Measurements from ENCODE around the gene AGA. TPM values are rescaled to one million over a fixed set of nuclear protein-coding genes. Genes with fewer than 3 reads are reported as not detected.

AGA gene
- total RNA-seq (10 to 100 TPM; 15.1 to 16.8 TPM), polyA plus RNA-seq (40.7 TPM)

DNA sequence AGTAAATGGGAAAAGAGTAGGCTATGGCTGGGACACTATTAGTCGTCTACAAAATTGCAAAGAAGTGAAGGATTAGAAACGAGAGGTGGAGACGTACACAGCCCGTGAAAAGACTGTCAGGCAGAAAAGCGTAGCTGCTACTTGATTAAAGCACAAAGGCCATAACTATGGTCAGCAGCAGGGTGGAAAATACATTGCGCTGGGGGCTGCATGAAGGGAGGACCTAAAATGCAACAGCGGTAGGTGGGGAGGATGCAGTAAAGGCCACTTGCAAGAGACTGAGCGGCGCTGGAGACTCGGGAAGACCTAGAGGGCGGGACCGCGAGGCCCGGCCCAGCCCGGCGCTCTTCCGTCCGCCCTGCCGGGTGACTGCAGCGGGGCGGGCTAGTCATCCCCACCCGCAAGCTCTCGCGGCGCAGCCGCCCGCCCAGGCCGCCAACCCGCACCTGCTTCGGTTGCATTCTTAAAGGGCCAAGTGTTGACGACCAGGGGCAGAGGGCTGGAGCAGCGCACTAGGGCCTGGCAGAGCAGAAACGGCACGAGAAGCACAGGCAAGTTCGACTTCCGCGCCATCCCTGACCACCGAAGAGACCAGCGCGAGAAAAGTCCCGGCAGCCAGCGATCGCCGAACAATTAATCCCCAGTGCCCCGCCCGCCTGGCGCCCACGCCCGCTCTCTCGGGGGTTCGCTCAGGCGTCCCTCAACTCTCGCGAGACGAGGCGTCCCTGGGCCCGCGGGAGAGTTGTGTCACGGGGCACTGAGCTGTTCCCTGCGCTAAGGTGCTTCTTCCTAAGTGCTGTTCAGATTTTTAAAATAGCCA lies at the start of gene AGA:
Gene AGA (minus strand): TSS at position 635 of the 820 bp plus-strand sequence. CDS start 62 bp downstream, at position 573.
- Histone ChIP-seq H3K27ac (ENCODE audit: low read depth, low read length) (peak within 1 kb of the TSS; percentile 88), H3K4me3 (ENCODE audit: low read length) (peak within 1 kb of the TSS; percentile 92), H3K27me3 (ENCODE audit: insufficient read depth, low read length, poor library complexity, severe bottlenecking) (no peaks in the 10 kb centered on the region), H3K36me3 (ENCODE audit: insufficient read depth, low read length) (peaks cover 6% of the 10 kb centered on the region), H3K4me1 (ENCODE audit: insufficient read depth, low read length) (peaks cover 15% of the 10 kb centered on the region), H3K9me3 (ENCODE audit: low read length) (no peaks in the 10 kb centered on the region)
- CTCF ChIA-PET = interaction anchor here (0.9 to 2.9 kb wide), 7 partner anchors 9 to 192 kb away, joined by 3 to 12 read pairs (median 4); no protein-coding TSS in a partner anchor
- H3K27me3 Mint-ChIP-seq = no peaks in the 10 kb centered on the region
- peaks cover 30 to 40% (median 33%) of the 10 kb centered on the region in 3 donors for H3K4me1 Mint-ChIP-seq
- POLR2A ChIA-PET = interaction anchor here (0.7 to 2.0 kb wide), 2 partner anchors 18 to 133 kb away, joined by 3 to 14 read pairs; partner anchors contain the start of gene NEIL3
- peak within 1 kb of the TSS; percentile 90 to 98 (median 95) for H3K4me3 Mint-ChIP-seq
- no peaks in the 10 kb centered on the region for H3K9me3 Mint-ChIP-seq
- peak; percentile 94 to 97 (median 95) for DNase-seq
- peaks cover 0 to 39% (median 10%) of the 10 kb centered on the region in 3 donors for H3K36me3 Mint-ChIP-seq
- peak within 1 kb of the TSS; percentile 90 to 99 (median 96) for H3K27ac Mint-ChIP-seq

DNA sequence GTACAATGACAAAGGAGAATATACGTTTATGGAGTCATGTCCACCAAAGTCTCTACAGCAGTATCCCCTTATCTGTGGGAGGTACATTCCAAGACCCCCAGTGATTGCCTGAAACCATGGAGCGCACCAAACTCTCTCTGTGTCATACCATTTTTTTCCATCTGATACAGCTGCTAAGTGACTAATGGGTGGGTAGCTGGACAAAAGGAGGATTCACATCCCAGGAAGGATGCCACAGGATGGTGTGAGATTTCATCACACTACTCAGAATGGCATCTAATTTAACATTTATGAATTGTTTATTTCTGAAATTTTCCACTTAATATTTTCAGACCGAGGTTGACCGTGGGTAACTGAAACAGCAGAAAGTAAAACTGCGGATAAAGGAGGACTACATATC lies 49.8 kb upstream of the AGA start:
- Histone ChIP-seq H3K27ac (ENCODE audit: low read depth, low read length) (no peak overlapping the region), H3K4me1 (ENCODE audit: insufficient read depth, low read length) (no peaks in the 10 kb centered on the region), H3K4me3 (ENCODE audit: low read length) (no peak overlapping the region), H3K9me3 (ENCODE audit: low read length) (no peaks in the 10 kb centered on the region), H3K27me3 (ENCODE audit: insufficient read depth, low read length, poor library complexity, severe bottlenecking) (no peaks in the 10 kb centered on the region), H3K36me3 (ENCODE audit: insufficient read depth, low read length) (no peaks in the 10 kb centered on the region)
- no peak for DNase-seq
- no peaks in the 10 kb centered on the region for H3K4me1 Mint-ChIP-seq
- CTCF ChIA-PET = interaction anchor here (0.9 kb wide), 1 partner anchor 20 kb away, joined by 3 read pairs; no protein-coding TSS in a partner anchor
- peaks cover 0 to 4% (median 3%) of the 10 kb centered on the region in 3 donors for H3K36me3 Mint-ChIP-seq
- H3K27me3 Mint-ChIP-seq = no peaks in the 10 kb centered on the region
- POLR2A ChIA-PET = no interaction called here
- H3K9me3 Mint-ChIP-seq = no peaks in the 10 kb centered on the region
- H3K27ac Mint-ChIP-seq = no peak overlapping the region
- H3K4me3 Mint-ChIP-seq = no peak overlapping the region

DNA sequence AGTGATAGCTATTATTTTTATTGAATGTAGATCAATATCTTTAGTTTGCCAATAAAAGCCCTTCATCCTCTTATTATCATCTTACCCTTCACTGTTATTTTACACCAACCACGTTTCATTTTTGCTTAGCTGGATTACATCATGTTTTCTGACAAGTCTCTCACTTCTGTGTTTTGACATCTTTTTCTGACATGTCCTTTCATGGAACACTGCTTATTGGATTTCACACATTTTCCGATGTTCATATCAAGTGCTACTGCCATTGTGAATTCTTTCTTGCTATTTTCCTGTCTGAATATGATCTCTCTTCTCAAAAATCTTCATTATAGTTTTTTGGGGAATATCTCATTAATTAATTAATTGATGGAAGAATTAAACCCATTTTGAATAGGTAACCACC lies 48.5 kb upstream of the AGA start:
- CTCF ChIA-PET = no interaction called here

DNA sequence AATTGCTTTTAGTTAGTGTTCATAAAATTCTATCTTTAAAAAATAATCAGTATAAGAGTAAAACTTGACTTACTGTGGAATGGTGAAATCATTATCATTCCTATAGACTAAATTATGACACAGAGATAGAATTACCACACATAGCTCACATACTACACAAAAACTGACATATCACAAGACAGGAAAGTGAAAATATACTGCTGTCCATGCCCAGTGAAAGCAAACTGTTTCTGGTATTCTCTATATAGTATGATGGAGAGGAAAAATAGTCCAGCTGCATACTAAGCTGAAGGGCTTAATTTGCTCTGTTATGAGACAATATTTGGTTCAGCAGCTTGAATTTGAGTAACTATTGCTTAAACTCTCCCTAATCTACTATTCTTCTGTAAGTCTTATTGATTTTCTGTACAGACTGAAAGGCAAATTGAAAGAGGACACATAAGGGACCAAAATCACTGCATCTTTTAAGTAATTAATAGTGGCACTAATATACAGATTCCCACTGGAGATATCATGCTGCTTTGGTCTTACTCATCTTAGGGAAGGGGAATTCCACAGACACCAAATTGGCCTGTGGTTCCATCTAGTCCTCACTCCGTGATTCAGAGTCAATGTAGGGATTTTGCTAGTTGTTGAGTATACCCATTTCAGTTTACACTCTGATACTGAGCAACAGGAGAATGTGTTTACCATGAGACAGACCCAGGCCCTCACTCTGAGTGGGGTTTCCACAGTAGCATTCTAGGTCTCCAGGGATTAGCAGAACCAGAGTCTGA lies 47.4 kb upstream of the AGA start:
- no peak overlapping the region for H3K27ac Mint-ChIP-seq
- H3K4me3 ChIP-seq (ENCODE audit: low read length) = no peak overlapping the region
- no peaks in the 10 kb centered on the region for H3K4me1 Mint-ChIP-seq
- no peaks in the 10 kb centered on the region for H3K27me3 Mint-ChIP-seq
- H3K9me3 Mint-ChIP-seq = no peaks in the 10 kb centered on the region
- H3K27me3 ChIP-seq (ENCODE audit: insufficient read depth, low read length, poor library complexity, severe bottlenecking) = no peaks in the 10 kb centered on the region
- CTCF ChIA-PET = no interaction called here
- H3K4me1 ChIP-seq (ENCODE audit: insufficient read depth, low read length) = no peaks in the 10 kb centered on the region
- H3K27ac ChIP-seq (ENCODE audit: low read depth, low read length) = no peak overlapping the region
- peaks cover 0 to 5% (median 4%) of the 10 kb centered on the region in 3 donors for H3K36me3 Mint-ChIP-seq
- POLR2A ChIA-PET = no interaction called here
- H3K4me3 Mint-ChIP-seq = no peak overlapping the region
- no peak for DNase-seq
- H3K36me3 ChIP-seq (ENCODE audit: insufficient read depth, low read length) = no peaks in the 10 kb centered on the region
- H3K9me3 ChIP-seq (ENCODE audit: low read length) = no peaks in the 10 kb centered on the region

More for the DNA sequence above, 48.5 kb upstream of the AGA start:
- no peaks in the 10 kb centered on the region for H3K27me3 Mint-ChIP-seq
- H3K27me3 ChIP-seq (ENCODE audit: insufficient read depth, low read length, poor library complexity, severe bottlenecking) = no peaks in the 10 kb centered on the region
- H3K4me1 Mint-ChIP-seq = no peaks in the 10 kb centered on the region
- H3K4me3 ChIP-seq (ENCODE audit: low read length) = no peak overlapping the region
- no peak overlapping the region for H3K27ac Mint-ChIP-seq
- no peaks in the 10 kb centered on the region for H3K4me1 ChIP-seq (ENCODE audit: insufficient read depth, low read length)
- no peaks in the 10 kb centered on the region for H3K9me3 Mint-ChIP-seq
- no peak overlapping the region for H3K4me3 Mint-ChIP-seq
- H3K36me3 ChIP-seq (ENCODE audit: insufficient read depth, low read length) = no peaks in the 10 kb centered on the region
- POLR2A ChIA-PET = no interaction called here
- peaks cover 0 to 5% (median 4%) of the 10 kb centered on the region in 3 donors for H3K36me3 Mint-ChIP-seq
- no peaks in the 10 kb centered on the region for H3K9me3 ChIP-seq (ENCODE audit: low read length)
- H3K27ac ChIP-seq (ENCODE audit: low read depth, low read length) = no peak overlapping the region
- no peak for DNase-seq

DNA sequence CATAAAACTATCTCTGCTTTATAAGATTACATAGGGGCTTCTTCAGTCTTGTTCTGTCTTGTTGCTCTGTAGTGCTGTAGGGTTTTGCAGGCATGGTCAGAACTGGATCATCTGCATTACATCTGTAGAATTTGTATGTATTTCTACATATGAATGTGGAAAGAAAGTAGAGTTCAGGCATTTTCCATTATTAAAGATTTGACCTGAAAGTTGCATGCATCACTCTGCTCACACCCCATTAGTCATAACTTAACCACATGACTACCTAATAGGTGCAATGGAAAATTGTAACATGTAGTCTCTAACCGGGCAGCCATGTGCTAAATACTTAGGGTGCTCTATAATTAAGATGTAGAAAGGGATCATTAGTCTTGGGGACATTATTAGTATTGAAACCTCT lies 45.7 kb upstream of the AGA start:
- Histone ChIP-seq H3K27me3 (ENCODE audit: insufficient read depth, low read length, poor library complexity, severe bottlenecking) (no peaks in the 10 kb centered on the region), H3K4me1 (ENCODE audit: insufficient read depth, low read length) (no peaks in the 10 kb centered on the region), H3K27ac (ENCODE audit: low read depth, low read length) (no peak overlapping the region), H3K36me3 (ENCODE audit: insufficient read depth, low read length) (no peaks in the 10 kb centered on the region), H3K9me3 (ENCODE audit: low read length) (no peaks in the 10 kb centered on the region), H3K4me3 (ENCODE audit: low read length) (no peak overlapping the region)
- ChIA-PET CTCF (no interaction called here), POLR2A (no interaction called here)
- Mint-ChIP-seq H3K9me3 (no peaks in the 10 kb centered on the region), H3K27me3 (no peaks in the 10 kb centered on the region), H3K4me1 (peaks cover 0 to 5% (median 0%) of the 10 kb centered on the region in 3 donors), H3K36me3 (peaks cover 0 to 10% (median 4%) of the 10 kb centered on the region in 3 donors), H3K4me3 (no peak overlapping the region), H3K27ac (no peak overlapping the region)
- DNase-seq = no peak

DNA sequence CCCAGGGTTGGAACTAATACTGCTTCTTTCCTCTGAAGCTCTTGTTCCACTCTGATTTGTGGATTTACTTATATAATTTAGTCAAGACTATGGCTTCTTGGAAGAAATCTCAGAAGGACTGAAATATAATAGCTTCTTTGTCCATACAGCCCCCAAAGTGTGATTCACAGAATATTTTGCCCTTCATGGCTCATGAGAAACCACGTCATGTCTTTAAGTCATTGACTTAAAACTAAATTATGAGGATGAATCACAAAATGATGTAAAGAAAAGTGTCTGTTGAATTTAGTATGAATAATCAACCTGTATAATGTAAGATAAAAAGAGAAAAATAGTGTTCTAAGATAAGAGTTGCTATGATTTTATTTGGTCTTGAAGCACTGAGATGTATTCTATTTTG lies 43.3 kb upstream of the AGA start:
- ChIA-PET POLR2A (no interaction called here), CTCF (no interaction called here)
- no peak overlapping the region for H3K27ac ChIP-seq (ENCODE audit: low read depth, low read length)
- no peak overlapping the region for H3K4me3 Mint-ChIP-seq
- H3K4me1 ChIP-seq (ENCODE audit: insufficient read depth, low read length) = no peaks in the 10 kb centered on the region
- H3K9me3 Mint-ChIP-seq = no peaks in the 10 kb centered on the region
- H3K27me3 ChIP-seq (ENCODE audit: insufficient read depth, low read length, poor library complexity, severe bottlenecking) = no peaks in the 10 kb centered on the region
- no peaks in the 10 kb centered on the region for H3K36me3 ChIP-seq (ENCODE audit: insufficient read depth, low read length)
- H3K27ac Mint-ChIP-seq = no peak overlapping the region
- no peaks in the 10 kb centered on the region for H3K9me3 ChIP-seq (ENCODE audit: low read length)
- H3K4me1 Mint-ChIP-seq = peaks cover 0 to 6% (median 0%) of the 10 kb centered on the region in 3 donors
- peaks cover 0 to 10% (median 0%) of the 10 kb centered on the region in 3 donors for H3K36me3 Mint-ChIP-seq
- H3K4me3 ChIP-seq (ENCODE audit: low read length) = no peak overlapping the region
- no peaks in the 10 kb centered on the region for H3K27me3 Mint-ChIP-seq
- DNase-seq = no peak

DNA sequence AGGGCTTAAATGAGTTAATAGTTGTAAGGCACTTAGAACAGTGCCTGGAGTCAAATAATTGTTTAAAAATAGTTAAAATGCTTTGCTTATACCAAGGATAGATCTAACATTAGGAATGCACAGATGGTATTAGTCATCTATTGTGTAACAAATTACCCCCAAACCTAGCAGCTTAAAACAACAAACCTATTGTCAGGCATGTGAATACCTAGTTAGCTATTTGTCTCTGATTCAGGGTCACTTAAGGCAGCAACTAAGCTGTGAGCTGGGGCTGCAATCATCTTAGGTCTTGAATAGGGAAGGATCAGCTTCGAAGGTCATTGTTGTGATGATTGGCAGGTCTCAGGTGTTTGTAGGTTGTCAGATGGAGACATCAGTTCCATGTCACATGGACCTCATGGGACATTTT lies 42.4 kb upstream of the AGA start:
- H3K4me3 Mint-ChIP-seq = no peak overlapping the region
- H3K27ac ChIP-seq (ENCODE audit: low read depth, low read length) = no peak overlapping the region
- H3K27me3 Mint-ChIP-seq = no peaks in the 10 kb centered on the region
- no peaks in the 10 kb centered on the region for H3K4me1 ChIP-seq (ENCODE audit: insufficient read depth, low read length)
- no peak for DNase-seq
- H3K9me3 Mint-ChIP-seq = no peaks in the 10 kb centered on the region
- H3K4me1 Mint-ChIP-seq = peaks cover 0 to 6% (median 0%) of the 10 kb centered on the region in 3 donors
- ChIA-PET POLR2A (no interaction called here), CTCF (no interaction called here)
- H3K4me3 ChIP-seq (ENCODE audit: low read length) = no peak overlapping the region
- H3K27me3 ChIP-seq (ENCODE audit: insufficient read depth, low read length, poor library complexity, severe bottlenecking) = no peaks in the 10 kb centered on the region
- H3K36me3 ChIP-seq (ENCODE audit: insufficient read depth, low read length) = no peaks in the 10 kb centered on the region
- no peak overlapping the region for H3K27ac Mint-ChIP-seq
- peaks cover 0 to 10% (median 0%) of the 10 kb centered on the region in 3 donors for H3K36me3 Mint-ChIP-seq
- no peaks in the 10 kb centered on the region for H3K9me3 ChIP-seq (ENCODE audit: low read length)

DNA sequence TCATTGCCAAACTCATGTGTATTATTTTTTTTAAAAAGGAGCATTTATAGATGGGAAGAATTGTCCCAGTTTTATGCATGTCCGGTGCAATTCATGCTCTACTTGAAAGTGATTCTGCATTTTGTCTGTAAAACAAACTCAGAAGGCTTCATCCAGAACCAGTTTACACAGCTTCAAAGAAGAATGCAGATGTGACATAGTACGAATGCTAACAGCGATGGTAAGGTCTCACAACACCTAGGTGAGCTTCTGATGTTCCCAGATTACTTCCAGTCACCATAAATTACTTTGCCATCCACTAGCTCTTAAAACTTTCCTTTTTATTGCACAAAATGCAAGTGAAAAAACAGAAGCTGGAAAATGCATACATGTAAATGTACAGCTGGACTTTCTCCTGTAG lies 41.5 kb upstream of the AGA start:
- Histone ChIP-seq H3K4me1 (ENCODE audit: insufficient read depth, low read length) (no peaks in the 10 kb centered on the region), H3K27ac (ENCODE audit: low read depth, low read length) (no peak overlapping the region), H3K27me3 (ENCODE audit: insufficient read depth, low read length, poor library complexity, severe bottlenecking) (no peaks in the 10 kb centered on the region), H3K36me3 (ENCODE audit: insufficient read depth, low read length) (no peaks in the 10 kb centered on the region), H3K9me3 (ENCODE audit: low read length) (no peaks in the 10 kb centered on the region), H3K4me3 (ENCODE audit: low read length) (no peak overlapping the region)
- Mint-ChIP-seq H3K27me3 (no peaks in the 10 kb centered on the region), H3K27ac (no peak overlapping the region), H3K9me3 (no peaks in the 10 kb centered on the region), H3K36me3 (peaks cover 0 to 10% (median 0%) of the 10 kb centered on the region in 3 donors), H3K4me3 (no peak overlapping the region), H3K4me1 (peaks cover 0 to 6% (median 0%) of the 10 kb centered on the region in 3 donors)
- ChIA-PET POLR2A (no interaction called here), CTCF (interaction anchor here (0.9 kb wide), 2 partner anchors 10 to 19 kb away, joined by 3 read pairs; no protein-coding TSS in a partner anchor)
- no peak for DNase-seq

Measured in CD8-positive, alpha-beta memory T cell (primary cell).